H1 (cell line): Measurements from ENCODE around the gene GGA1. TPM values are rescaled to one million over a fixed set of nuclear protein-coding genes. Genes with fewer than 3 reads are reported as not detected.

Experiments
- E2F6 ChIP-seq: IDR thresholded peaks from 2 replicates; pipeline ENCODE4 v1.6.1; 2012; ENCODE audit warnings: inconsistent platforms
- polyA plus RNA-seq, 7 experiments: library from polyadenylated mRNA; depleted of rRNA in 3 of 7; stranded (reverse) in 5 of 7; unstranded in 2 of 7; fragments of >200 nt in 5 of 7; fragments of 200-250 nt in 2 of 7; gene quantifications; 1 replicate in 5 of 7; 2 replicates in 1 of 7; 4 replicates in 1 of 7; pipeline versions ENCODE4 v1.2.1 to v1.2.3, GENCODE V29; 2011 to 2013; ENCODE audit warnings: missing spikeins in 2 of 7, mixed read lengths in 2 of 7
- total RNA-seq: library from RNA; stranded (reverse); fragmentation: NEBNext Ultra II Directional; extraction: Animal tissue kit (Norgen Biotek cat#: 25700); gene quantifications from 2 replicates; pipeline ENCODE4 v1.2.1, GENCODE V29; 2021

GGA1 gene
- total and polyA plus RNA-seq, 2 of the 8 experiments (the other 6 are each of a cell fraction or from before 2014, with no cell fraction given): 49.3 to 57.2 TPM

- peak; percentile 99 for TF ChIP-seq E2F6
Observed at GRCh38 chr22:37676736-37677492, 68.3 kb downstream of the GGA1 start (continued).
